Epithelial cell of prostate (primary cell): ENCODE results near the gene DNAH7.

Experiments
- DNase-seq: peaks from one replicate; pipeline ENCODE4 v3.0.0-alpha.2; 2011; ENCODE audit warnings: low read depth, low spot score
- H3K27ac ChIP-seq: fragments of 450-650 bp; 2 replicates; pipeline ENCODE4 v1.5.1; 2017; ENCODE audit warnings: mild to moderate bottlenecking

Gene DNAH7

GRCh38 chr2:195820867-195821565 is 247.6 kb downstream of the DNAH7 start:
- DNase-seq: no peak
- H3K27ac ChIP-seq: peak overlapping the region; percentile 71

- peak overlapping the region; percentile 71 for H3K27ac ChIP-seq
- DNase-seq: no peak
Observed at GRCh38 chr2:195820373-195820772, 248.3 kb downstream of the DNAH7 start.

- DNase-seq: no peak
- H3K27ac ChIP-seq: peak overlapping the region; percentile 71
Observed at GRCh38 chr2:195819276-195819675, 249.4 kb downstream of the DNAH7 start.

GRCh38 chr2:195818526-195818925 is 250.1 kb downstream of the DNAH7 start:
- H3K27ac ChIP-seq: no peak overlapping the region
- DNase-seq: no peak

GRCh38 chr2:195818106-195818505 is 250.5 kb downstream of the DNAH7 start:
- DNase-seq: no peak
- H3K27ac ChIP-seq: no peak overlapping the region

- no peak for DNase-seq
- no peak overlapping the region for H3K27ac ChIP-seq
Observed at GRCh38 chr2:195815083-195815482, 253.6 kb downstream of the DNAH7 start.

GRCh38 chr2:195813421-195813820 is 255.2 kb downstream of the DNAH7 start:
- no peak overlapping the region for H3K27ac ChIP-seq
- no peak for DNase-seq

- no peak for DNase-seq
- H3K27ac ChIP-seq: no peak overlapping the region
Observed at GRCh38 chr2:195810340-195811098, 258.1 kb downstream of the DNAH7 start.

GRCh38 chr2:195808189-195808588 is 260.4 kb downstream of the DNAH7 start:
- no peak overlapping the region for H3K27ac ChIP-seq
- DNase-seq: no peak

- DNase-seq: no peak
- no peak overlapping the region for H3K27ac ChIP-seq
Observed at GRCh38 chr2:195805283-195805976, 263.2 kb downstream of the DNAH7 start.

- DNase-seq: no peak
- H3K27ac ChIP-seq: no peak overlapping the region
Observed at GRCh38 chr2:195795879-195796278, 272.8 kb downstream of the DNAH7 start.

- no peak for DNase-seq
- no peak overlapping the region for H3K27ac ChIP-seq
Observed at GRCh38 chr2:195793881-195794280, 274.8 kb downstream of the DNAH7 start.

- H3K27ac ChIP-seq: no peak overlapping the region
- DNase-seq: no peak
Observed at GRCh38 chr2:195782156-195782555, 286.5 kb downstream of the DNAH7 start.

- no peak overlapping the region for H3K27ac ChIP-seq
- no peak for DNase-seq
Observed at GRCh38 chr2:195779491-195779890, 289.1 kb downstream of the DNAH7 start.

GRCh38 chr2:195769975-195770374 is 298.7 kb downstream of the DNAH7 start:
- no peak overlapping the region for H3K27ac ChIP-seq
- DNase-seq: no peak

GRCh38 chr2:195768431-195768830 is 300.2 kb downstream of the DNAH7 start:
- no peak overlapping the region for H3K27ac ChIP-seq
- DNase-seq: no peak

GRCh38 chr2:195766691-195767090 is 301.9 kb downstream of the DNAH7 start:
- DNase-seq: no peak
- H3K27ac ChIP-seq: no peak overlapping the region

- H3K27ac ChIP-seq: no peak overlapping the region
- DNase-seq: no peak
Observed at GRCh38 chr2:195763866-195764265, 304.8 kb downstream of the DNAH7 start.

- DNase-seq: no peak
- H3K27ac ChIP-seq: no peak overlapping the region
Observed at GRCh38 chr2:195759877-195760276, 308.8 kb downstream of the DNAH7 start.

- H3K27ac ChIP-seq: no peak overlapping the region
- DNase-seq: no peak
Observed at GRCh38 chr2:195758846-195759245, 309.8 kb downstream of the DNAH7 start.
